HT-29 (cell line): ENCODE data around the gene TMSB4X. TPM values are rescaled to one million over a fixed set of nuclear protein-coding genes. Genes with fewer than 3 reads are reported as not detected.

Experiments
- DNase-seq: peaks from one replicate; pipeline ENCODE4 v3.0.0-alpha.2; 2015; ENCODE audit warnings: low spot score
- total RNA-seq: library from RNA; depleted of rRNA; stranded (reverse); fragments of >200 nt; shearing (Covaris generic); gene quantifications from 2 replicates; pipeline ENCODE4 v1.2.3, GENCODE V29; 2014; rRNA removed

The TMSB4X gene
- total RNA-seq, 1 experiment from 2014 or later: 538 TPM

DNA sequence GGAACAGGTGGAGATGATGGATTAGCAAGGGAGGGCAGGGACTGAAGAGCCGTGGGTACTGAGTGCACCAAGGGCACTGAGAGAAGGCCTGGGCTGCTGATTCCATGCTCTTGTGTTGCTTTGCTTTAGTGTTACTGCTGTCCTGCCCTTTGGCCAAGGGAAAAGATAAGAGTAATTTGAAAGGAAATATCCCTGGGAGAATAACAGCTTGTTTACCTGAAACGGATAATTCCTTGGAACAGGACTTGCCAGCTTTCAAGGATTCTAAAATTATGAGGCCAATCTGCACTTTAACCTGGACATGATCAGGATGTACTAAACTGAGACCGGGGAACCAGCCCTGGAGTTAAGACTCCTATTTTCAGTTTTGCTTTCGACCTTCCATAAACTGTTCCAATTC, 49.1 kb downstream of the TMSB4X start:
- DNase-seq: no peak

GRCh38 chrX:13024986-13025385, 50.1 kb downstream of the TMSB4X start:
- DNase-seq: no peak

Other genes starting within 250 kb of the TMSB4X start
- 12.4 and 21.0 TPM in 2 replicates for gene PRPS2, start 183.7 kb upstream of the TMSB4X start, total RNA-seq
- not detected in 2 replicates for gene TLR7, start 108.0 kb upstream of the TMSB4X start, total RNA-seq
- not detected in 2 replicates for gene TLR8, start 68.5 kb upstream of the TMSB4X start, total RNA-seq
- not detected in 2 replicates for gene FAM9C, start 69.5 kb downstream of the TMSB4X start, total RNA-seq